WERI-Rb-1 (cell line): ENCODE data around the gene TMEM213.
A peak's percentile ranks its signal among the peaks of the same experiment; 100 is the strongest.
"Not testable (repeated sequence)": the region's sequence is repeated elsewhere in the genome, so short reads cannot be mapped to it uniquely, and the experiment has no call there.

Source experiments
- DNase-seq: peaks from one replicate; pipeline ENCODE4 v3.0.0-alpha.2; 2020
- H3K27ac ChIP-seq: fragments of 250-450 bp; sonication (Bioruptor Pico); 2 replicates; pipeline ENCODE4 v1.5.1; 2020; ENCODE audit warnings: mild to moderate bottlenecking, moderate library complexity
- H3K27me3 ChIP-seq: fragments of 250-450 bp; sonication (Bioruptor Pico); 2 replicates; pipeline ENCODE4 v1.5.1; 2021; ENCODE audit warnings: mild to moderate bottlenecking, low read depth, moderate library complexity; ENCODE audit not compliant: insufficient read depth, severe bottlenecking
- H3K36me3 ChIP-seq: fragments of 250-450 bp; sonication (Bioruptor Pico); 2 replicates; pipeline ENCODE4 v1.5.1; 2020; ENCODE audit warnings: mild to moderate bottlenecking, moderate library complexity
- H3K4me3 ChIP-seq: 2 replicates; pipeline ENCODE4 v1.5.1; 2011; ENCODE audit warnings: low read depth, mild to moderate bottlenecking, control low read depth, low read length
- H3K9me3 ChIP-seq: fragments of 250-450 bp; sonication (Bioruptor Pico); 2 replicates; pipeline ENCODE4 v1.5.1; 2021; ENCODE audit warnings: mild to moderate bottlenecking, moderate library complexity; ENCODE audit not compliant: severe bottlenecking
- TF ChIP-seq, protein P1 (sequence below): IDR thresholded peaks from 2 replicates; pipeline ENCODE4 v1.5.1; 2011; ENCODE audit warnings: low read depth, mild to moderate bottlenecking, control low read depth, inconsistent platforms, low read length

TMEM213 gene

DNA sequence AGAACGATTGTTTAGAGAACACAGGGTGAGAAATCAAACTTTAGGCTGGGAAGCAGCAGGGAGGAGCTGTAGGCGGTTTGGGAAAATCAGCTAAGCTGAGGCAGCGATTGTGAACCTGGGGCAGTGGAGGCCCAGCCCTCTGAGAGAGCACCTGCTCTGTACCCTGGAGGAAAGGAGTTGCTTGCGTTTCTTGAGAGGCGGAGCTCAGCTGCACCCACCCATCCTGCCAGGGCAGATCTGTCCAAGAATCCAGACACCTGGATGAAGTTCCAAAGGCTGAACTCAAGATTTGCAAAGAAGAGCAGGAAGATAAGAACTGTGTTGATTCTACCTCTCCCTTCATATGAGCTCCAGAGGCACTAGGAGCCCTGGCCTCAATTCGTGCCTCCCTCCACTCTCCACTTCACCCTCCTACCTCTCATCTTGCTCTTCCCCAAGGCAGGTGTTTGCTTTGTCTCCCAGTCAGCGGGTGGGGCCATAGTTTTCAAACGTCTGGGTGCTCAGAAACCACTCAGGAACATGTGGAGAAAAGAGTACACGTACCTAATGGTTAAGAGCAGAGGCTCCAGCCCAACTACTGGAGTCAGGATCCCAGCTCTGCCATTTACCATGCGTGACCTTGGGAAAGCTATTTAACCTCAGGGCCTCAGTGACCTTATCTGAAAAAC is 21.5 kb upstream of the TMEM213 start:
- no peaks in the 10 kb centered on the region for H3K9me3 ChIP-seq
- no peak overlapping the region for H3K4me3 ChIP-seq
- no peaks in the 10 kb centered on the region for H3K27me3 ChIP-seq
- no peak for DNase-seq
- TF ChIP-seq, protein P1, sequence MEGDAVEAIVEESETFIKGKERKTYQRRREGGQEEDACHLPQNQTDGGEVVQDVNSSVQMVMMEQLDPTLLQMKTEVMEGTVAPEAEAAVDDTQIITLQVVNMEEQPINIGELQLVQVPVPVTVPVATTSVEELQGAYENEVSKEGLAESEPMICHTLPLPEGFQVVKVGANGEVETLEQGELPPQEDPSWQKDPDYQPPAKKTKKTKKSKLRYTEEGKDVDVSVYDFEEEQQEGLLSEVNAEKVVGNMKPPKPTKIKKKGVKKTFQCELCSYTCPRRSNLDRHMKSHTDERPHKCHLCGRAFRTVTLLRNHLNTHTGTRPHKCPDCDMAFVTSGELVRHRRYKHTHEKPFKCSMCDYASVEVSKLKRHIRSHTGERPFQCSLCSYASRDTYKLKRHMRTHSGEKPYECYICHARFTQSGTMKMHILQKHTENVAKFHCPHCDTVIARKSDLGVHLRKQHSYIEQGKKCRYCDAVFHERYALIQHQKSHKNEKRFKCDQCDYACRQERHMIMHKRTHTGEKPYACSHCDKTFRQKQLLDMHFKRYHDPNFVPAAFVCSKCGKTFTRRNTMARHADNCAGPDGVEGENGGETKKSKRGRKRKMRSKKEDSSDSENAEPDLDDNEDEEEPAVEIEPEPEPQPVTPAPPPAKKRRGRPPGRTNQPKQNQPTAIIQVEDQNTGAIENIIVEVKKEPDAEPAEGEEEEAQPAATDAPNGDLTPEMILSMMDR: no peak
- no peaks in the 10 kb centered on the region for H3K36me3 ChIP-seq
- H3K27ac ChIP-seq: no peak overlapping the region

DNA sequence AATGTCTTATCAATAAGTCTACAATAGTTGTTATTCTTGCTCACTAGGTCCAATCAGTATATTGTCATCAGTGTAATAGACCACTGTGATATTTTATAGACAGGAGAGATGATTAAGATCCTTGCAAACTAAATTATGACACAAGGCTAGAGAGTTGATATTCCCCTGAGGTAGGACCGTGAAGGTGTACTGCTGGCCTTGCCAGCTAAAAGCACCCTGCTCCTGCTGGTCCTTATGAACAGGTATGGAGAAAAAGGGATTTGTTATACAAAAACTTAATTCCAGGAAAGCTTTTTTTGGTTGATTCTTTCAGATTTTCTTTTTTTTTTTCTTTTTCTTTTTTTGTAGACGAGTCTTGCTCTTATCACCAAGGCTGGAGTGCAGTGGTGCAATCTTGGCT is 16.8 kb upstream of the TMEM213 start:
- no peak for DNase-seq
- Histone ChIP-seq H3K36me3 (no peaks in the 10 kb centered on the region), H3K9me3 (no peaks in the 10 kb centered on the region), H3K4me3 (no peak overlapping the region), H3K27ac (no peak overlapping the region), H3K27me3 (no peaks in the 10 kb centered on the region)
- TF ChIP-seq, protein P1: no peak

DNA sequence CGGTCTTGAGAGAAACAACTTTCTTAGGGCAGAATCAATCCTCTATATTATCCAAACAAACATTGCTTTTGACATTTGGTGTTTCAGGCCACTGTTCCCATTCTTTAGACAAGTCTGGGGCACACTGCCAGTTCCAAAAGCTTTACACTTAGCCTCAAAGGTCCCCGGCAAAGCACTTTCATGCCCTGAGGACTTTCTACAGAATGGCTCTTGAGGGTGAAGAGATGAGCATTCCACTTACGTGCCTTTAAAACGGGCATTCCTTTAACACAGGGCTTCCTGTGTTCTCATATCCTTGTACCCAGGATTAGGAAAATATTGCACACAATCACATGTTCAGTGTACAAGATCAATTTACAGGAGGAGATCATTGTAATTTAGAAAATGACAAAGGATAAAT is 13.1 kb upstream of the TMEM213 start:
- no peak for DNase-seq
- TF ChIP-seq, protein P1: no peak
- Histone ChIP-seq H3K27me3 (no peaks in the 10 kb centered on the region), H3K36me3 (no peaks in the 10 kb centered on the region), H3K27ac (no peak overlapping the region), H3K4me3 (no peak overlapping the region), H3K9me3 (no peaks in the 10 kb centered on the region)

DNA sequence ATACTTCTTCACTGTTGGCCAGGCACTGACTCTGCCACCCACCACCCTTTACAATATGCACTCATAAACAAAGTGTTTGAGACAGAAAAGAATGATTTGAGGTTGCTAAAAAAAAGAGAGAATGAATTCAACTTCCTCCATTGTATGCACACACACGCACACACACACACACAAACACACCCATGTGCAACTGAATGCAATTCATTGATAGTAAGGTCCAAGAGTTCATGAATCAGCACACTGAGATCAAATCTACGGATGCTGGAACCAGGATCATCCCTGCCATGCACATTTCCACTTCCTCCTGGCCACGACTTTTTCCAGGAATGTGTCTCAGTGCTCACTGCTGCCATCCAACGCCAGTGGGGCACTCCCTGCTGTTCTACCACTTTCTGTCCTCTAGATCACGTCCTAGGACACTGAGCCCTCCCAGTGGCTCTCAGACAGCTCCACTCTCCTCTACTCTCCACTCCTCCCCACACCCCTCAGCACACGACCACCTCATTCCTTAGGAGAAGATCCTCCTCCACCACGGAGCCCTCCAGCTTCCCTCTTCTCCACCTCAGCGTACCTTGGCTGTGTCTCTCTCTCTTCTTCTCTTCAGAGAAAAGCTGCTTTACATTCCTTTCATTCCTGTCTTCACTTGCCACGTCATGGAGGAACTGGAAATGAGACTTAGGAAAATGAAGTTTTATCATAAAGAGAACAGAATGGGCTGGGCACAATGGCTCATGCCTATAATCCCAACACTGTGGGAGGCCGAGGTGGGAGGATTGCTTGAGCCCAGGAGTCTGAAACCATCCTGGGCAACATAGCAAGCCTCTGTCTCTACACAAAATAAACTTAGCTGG is 12.0 kb upstream of the TMEM213 start:
- Histone ChIP-seq H3K36me3 (no peaks in the 10 kb centered on the region), H3K4me3 (no peak overlapping the region), H3K9me3 (no peaks in the 10 kb centered on the region), H3K27me3 (no peaks in the 10 kb centered on the region), H3K27ac (no peak overlapping the region)
- no peak for DNase-seq
- TF ChIP-seq, protein P1: 0 out of 2 replicates have a peak, but pooled peaks have one; percentile 6

DNA sequence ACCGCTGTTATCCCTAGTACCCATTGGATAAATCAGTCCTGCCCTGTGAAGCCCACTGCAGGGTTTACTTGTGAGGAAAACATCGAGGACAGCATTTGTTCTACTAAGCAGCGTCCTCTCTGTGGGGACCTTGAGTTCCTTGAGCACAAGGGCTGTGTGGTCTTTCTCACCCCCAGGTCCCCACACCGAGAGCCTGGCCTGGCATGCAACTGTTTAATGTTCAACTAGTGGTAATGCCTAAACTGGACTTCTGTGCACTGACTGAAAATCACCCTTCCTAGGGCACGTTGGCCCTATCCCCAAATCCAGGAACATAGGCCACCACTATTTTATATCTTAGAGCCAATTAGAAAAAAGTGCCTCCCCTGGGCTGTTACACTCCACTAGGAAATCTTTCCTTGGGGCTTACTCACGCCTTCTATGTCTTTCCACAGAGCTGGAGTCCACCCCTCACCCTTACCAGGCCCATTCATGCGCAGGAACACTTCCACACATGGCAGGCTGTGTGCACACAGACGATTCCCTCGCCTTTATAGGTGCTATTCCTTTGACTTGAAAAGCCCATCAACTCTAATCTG is 1.7 kb upstream of the TMEM213 start:
- no peak for DNase-seq
- TF ChIP-seq, protein P1: no peak
- Histone ChIP-seq H3K27ac (no peak overlapping the region), H3K36me3 (no peaks in the 10 kb centered on the region), H3K4me3 (no peak overlapping the region), H3K9me3 (no peaks in the 10 kb centered on the region), H3K27me3 (no peaks in the 10 kb centered on the region)

DNA sequence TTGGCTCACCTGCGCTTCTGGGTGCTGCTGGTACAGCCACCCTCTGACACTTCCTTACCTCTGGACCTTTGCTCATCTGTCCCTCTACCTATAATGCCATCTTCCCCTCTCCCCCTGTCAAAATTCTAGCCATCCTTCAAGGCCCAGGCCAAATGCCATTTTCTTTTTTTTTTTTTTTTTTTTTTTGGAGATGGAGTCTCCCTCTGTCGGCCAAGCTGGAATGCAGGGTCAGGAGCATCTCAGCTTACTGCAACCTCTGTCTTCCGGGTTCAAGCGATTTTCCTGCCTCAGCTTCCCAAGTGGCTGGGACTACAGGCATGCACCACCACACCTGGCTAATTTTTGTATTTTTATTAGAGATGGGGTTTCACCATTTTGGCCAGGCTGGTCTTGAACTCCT is 748 bp upstream of the TMEM213 start:
- not testable (repeated sequence) for H3K36me3 ChIP-seq, H3K27ac ChIP-seq, DNase-seq, H3K9me3 ChIP-seq, H3K4me3 ChIP-seq, H3K27me3 ChIP-seq
